ENCODE results near the gene FARSB.

DNA sequence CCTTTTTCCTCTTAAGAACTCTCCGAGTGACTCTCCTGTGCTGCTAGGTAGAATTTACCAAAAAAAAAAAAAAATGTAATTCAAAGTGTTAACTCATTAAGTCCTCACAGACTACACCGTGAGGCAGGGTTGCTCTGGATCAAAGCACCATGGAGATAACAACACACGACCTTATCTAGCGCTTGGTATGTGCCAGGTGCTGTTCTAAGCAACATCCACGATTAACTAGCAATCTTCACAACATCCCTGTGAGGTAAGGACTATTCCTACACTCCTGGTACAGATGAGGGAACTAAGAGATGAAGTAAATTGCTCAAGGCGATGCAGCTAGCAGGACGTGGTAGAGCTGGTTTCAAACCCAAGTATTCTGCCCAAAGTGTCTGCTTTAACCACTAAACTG, 17.4 kb upstream of the FARSB start:
- TF ChIP-seq, protein P1, sequence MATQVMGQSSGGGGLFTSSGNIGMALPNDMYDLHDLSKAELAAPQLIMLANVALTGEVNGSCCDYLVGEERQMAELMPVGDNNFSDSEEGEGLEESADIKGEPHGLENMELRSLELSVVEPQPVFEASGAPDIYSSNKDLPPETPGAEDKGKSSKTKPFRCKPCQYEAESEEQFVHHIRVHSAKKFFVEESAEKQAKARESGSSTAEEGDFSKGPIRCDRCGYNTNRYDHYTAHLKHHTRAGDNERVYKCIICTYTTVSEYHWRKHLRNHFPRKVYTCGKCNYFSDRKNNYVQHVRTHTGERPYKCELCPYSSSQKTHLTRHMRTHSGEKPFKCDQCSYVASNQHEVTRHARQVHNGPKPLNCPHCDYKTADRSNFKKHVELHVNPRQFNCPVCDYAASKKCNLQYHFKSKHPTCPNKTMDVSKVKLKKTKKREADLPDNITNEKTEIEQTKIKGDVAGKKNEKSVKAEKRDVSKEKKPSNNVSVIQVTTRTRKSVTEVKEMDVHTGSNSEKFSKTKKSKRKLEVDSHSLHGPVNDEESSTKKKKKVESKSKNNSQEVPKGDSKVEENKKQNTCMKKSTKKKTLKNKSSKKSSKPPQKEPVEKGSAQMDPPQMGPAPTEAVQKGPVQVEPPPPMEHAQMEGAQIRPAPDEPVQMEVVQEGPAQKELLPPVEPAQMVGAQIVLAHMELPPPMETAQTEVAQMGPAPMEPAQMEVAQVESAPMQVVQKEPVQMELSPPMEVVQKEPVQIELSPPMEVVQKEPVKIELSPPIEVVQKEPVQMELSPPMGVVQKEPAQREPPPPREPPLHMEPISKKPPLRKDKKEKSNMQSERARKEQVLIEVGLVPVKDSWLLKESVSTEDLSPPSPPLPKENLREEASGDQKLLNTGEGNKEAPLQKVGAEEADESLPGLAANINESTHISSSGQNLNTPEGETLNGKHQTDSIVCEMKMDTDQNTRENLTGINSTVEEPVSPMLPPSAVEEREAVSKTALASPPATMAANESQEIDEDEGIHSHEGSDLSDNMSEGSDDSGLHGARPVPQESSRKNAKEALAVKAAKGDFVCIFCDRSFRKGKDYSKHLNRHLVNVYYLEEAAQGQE (IDR thresholded peaks at IDR 0.05; ENCODE audit: low read depth), result no peak
- TF ChIP-seq, protein P2, sequence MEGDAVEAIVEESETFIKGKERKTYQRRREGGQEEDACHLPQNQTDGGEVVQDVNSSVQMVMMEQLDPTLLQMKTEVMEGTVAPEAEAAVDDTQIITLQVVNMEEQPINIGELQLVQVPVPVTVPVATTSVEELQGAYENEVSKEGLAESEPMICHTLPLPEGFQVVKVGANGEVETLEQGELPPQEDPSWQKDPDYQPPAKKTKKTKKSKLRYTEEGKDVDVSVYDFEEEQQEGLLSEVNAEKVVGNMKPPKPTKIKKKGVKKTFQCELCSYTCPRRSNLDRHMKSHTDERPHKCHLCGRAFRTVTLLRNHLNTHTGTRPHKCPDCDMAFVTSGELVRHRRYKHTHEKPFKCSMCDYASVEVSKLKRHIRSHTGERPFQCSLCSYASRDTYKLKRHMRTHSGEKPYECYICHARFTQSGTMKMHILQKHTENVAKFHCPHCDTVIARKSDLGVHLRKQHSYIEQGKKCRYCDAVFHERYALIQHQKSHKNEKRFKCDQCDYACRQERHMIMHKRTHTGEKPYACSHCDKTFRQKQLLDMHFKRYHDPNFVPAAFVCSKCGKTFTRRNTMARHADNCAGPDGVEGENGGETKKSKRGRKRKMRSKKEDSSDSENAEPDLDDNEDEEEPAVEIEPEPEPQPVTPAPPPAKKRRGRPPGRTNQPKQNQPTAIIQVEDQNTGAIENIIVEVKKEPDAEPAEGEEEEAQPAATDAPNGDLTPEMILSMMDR (IDR thresholded peaks at IDR 0.05 in 2 of 3, conservative IDR thresholded peaks at IDR 0.05 in 1 of 3; ENCODE audit: borderline replicate concordance in 1 of 3, insufficient read depth in 1 of 3, low read depth in 2 of 3, low read length in 2 of 3), result no peak
- TF ChIP-seq POLR2AphosphoS5 (IDR thresholded peaks at IDR 0.05; ENCODE audit: low read depth, low read length), result no peak
- no peak for TF ChIP-seq ZNF274 (IDR thresholded peaks at IDR 0.05; ENCODE audit: low read depth, low read length)
- TF ChIP-seq POLR2A (IDR thresholded peaks at IDR 0.05; ENCODE audit: borderline replicate concordance, extremely low read depth, insufficient read depth, insufficient read length), result no peak
- no peak for TF ChIP-seq SP1 (IDR thresholded peaks at IDR 0.05; ENCODE audit: low read depth)
- TF ChIP-seq CEBPB (IDR thresholded peaks at IDR 0.05; ENCODE audit: low read depth), result no peak
- no peak for TF ChIP-seq RAD21 (IDR thresholded peaks at IDR 0.05; ENCODE audit: low read depth)
- no peak for TF ChIP-seq SIN3A (IDR thresholded peaks at IDR 0.05; ENCODE audit: low read depth)
- TF ChIP-seq ZFX (IDR thresholded peaks at IDR 0.05), result no peak
